Endothelial cell of umbilical vein (primary cell): ENCODE results near the gene CATSPERD. TPM values are rescaled to one million over a fixed set of nuclear protein-coding genes. Genes with fewer than 3 reads are reported as not detected.

Experiments
- BruUV-seq: library from RNA; stranded (reverse); fragments of 400-500 nt; replicated peaks from 2 replicates; lab custom pipeline; 2021; lab: Mats Ljungman, UMichigan
- CTCF ChIA-PET: fragments of 300-600, 350-600 bp; sonication (Branson Sonifier 250); formaldehyde crosslinking; loops from one replicate; lab custom pipeline; 2021; ENCODE audit warnings: antibody characterized with exemption, inconsistent platforms; lab: Charles Lee
- POLR2A ChIA-PET: fragments of 300-600, 350-600 bp; sonication (Branson Sonifier 250); formaldehyde crosslinking; loops from one replicate; lab custom pipeline; 2021; ENCODE audit warnings: antibody characterized with exemption, inconsistent platforms; lab: Charles Lee
- DNase-seq: peaks from one replicate; pipeline ENCODE4 v3.0.0-alpha.2; 2011; ENCODE audit warnings: low read depth, low spot score
- FAIRE-seq: peaks from 2 replicates; lab custom pipeline; 2011; peaks lifted over from hg19 to GRCh38; lab: Jason Lieb, UNC
- H2AFZ ChIP-seq: 2 replicates; pipeline ENCODE4 v1.6.0; 2012; ENCODE audit warnings: low read depth, low read length, control low read depth, inconsistent platforms
- H3K27ac ChIP-seq: 2 replicates; pipeline ENCODE4 v1.5.1; 2011; ENCODE audit warnings: low read depth, mild to moderate bottlenecking, control low read depth, low read length, moderate library complexity; ENCODE audit not compliant: insufficient read depth
- H3K27me3 ChIP-seq, 2 experiments: 2 replicates each; pipeline versions ENCODE4 v1.6.0 to v1.6.1; 2011; ENCODE audit warnings: low read length in 2 of 2, mixed read lengths in 1 of 2; ENCODE audit not compliant: control insufficient read depth in 2 of 2, insufficient read depth in 2 of 2
- H3K36me3 ChIP-seq, 2 experiments: 2 replicates in 1 of 2; 3 replicates in 1 of 2; pipeline ENCODE4 v1.5.1; 2011; ENCODE audit warnings: low read length in 2 of 2, mild to moderate bottlenecking in 1 of 2, moderate library complexity in 1 of 2; ENCODE audit not compliant: control insufficient read depth in 2 of 2, insufficient read depth in 2 of 2; ENCODE audit errors: extremely low read depth in 1 of 2
- H3K4me1 ChIP-seq: 3 replicates; pipeline ENCODE4 v1.5.1; 2011; ENCODE audit warnings: mild to moderate bottlenecking, low read length; ENCODE audit not compliant: control insufficient read depth, insufficient read depth; ENCODE audit errors: extremely low read depth
- H3K4me2 ChIP-seq: 2 replicates; pipeline ENCODE4 v1.6.1; 2011; ENCODE audit warnings: low read length, control low read depth, mixed read lengths; ENCODE audit not compliant: insufficient read depth
- H3K4me3 ChIP-seq, 3 experiments: fragments of 200-600 bp in 1 of 3; sonication (generic), shearing (Covaris generic) in 1 of 3; replicated peaks in 1 of 3; 2 replicates each; pipeline ENCODE4 v1.5.1; 2011 to 2016; ENCODE audit warnings: control low read depth in 3 of 3, low read length in 3 of 3, mild to moderate bottlenecking in 2 of 3, inconsistent platforms in 1 of 3, low read depth in 1 of 3, moderate library complexity in 1 of 3; ENCODE audit not compliant: insufficient read depth in 1 of 3
- H3K79me2 ChIP-seq: 2 replicates; pipeline ENCODE4 v1.6.0; 2012; ENCODE audit warnings: low read length, inconsistent platforms; ENCODE audit not compliant: control insufficient read depth, insufficient read depth
- H3K9ac ChIP-seq: replicated peaks from 2 replicates; pipeline ENCODE3; 2011; ENCODE audit warnings: low read length, control low read depth; ENCODE audit not compliant: insufficient read depth; ENCODE audit errors: extremely low read depth
- H3K9me1 ChIP-seq: replicated peaks from 3 replicates; pipeline ENCODE4 v1.6.0; 2011; ENCODE audit warnings: mild to moderate bottlenecking, low read length; ENCODE audit not compliant: control insufficient read depth, insufficient read depth; ENCODE audit errors: extremely low read depth
- H3K9me3 ChIP-seq: replicated peaks from 2 replicates; pipeline ENCODE4 v1.5.1; 2012; ENCODE audit warnings: low read length, inconsistent platforms; ENCODE audit not compliant: control insufficient read depth, insufficient read depth
- H4K20me1 ChIP-seq: replicated peaks from 2 replicates; pipeline ENCODE3; 2011; ENCODE audit warnings: mild to moderate bottlenecking, low read length; ENCODE audit not compliant: control insufficient read depth, insufficient read depth; ENCODE audit errors: extremely low read depth
- EZH2 ChIP-seq: IDR thresholded peaks from 2 replicates; pipeline ENCODE4 v1.6.1; 2012; ENCODE audit warnings: borderline replicate concordance, low read depth, mild to moderate bottlenecking, moderate library complexity, low read length, inconsistent platforms; ENCODE audit not compliant: severe bottlenecking
- FOS ChIP-seq: IDR thresholded peaks from 2 replicates; pipeline ENCODE4 v1.6.1; 2011; ENCODE audit warnings: mild to moderate bottlenecking, low read length, moderate library complexity, borderline replicate concordance; ENCODE audit not compliant: insufficient read depth
- GATA2 ChIP-seq: IDR thresholded peaks from 2 replicates; pipeline ENCODE4 v1.7.0; 2011; ENCODE audit warnings: low read depth, mild to moderate bottlenecking, moderate library complexity, mixed read lengths, low read length; ENCODE audit not compliant: insufficient read length, insufficient read depth
- JUN ChIP-seq: IDR thresholded peaks from 2 replicates; pipeline ENCODE4 v1.6.1; 2011; ENCODE audit warnings: borderline replicate concordance, low read depth; ENCODE audit not compliant: insufficient read length, insufficient read depth
- MYC ChIP-seq: IDR thresholded peaks from one replicate; pipeline ENCODE4 v1.6.1; 2011; ENCODE audit warnings: mild to moderate bottlenecking, low read depth, low read length
- POLR2A ChIP-seq: IDR thresholded peaks from 2 replicates; pipeline ENCODE4 v1.6.1; 2012; ENCODE audit warnings: low read depth, mild to moderate bottlenecking, control low read depth, low read length
- POLR2AphosphoS5 ChIP-seq: IDR thresholded peaks from 2 replicates; pipeline ENCODE4 v1.6.1; 2012; ENCODE audit warnings: low read depth, mild to moderate bottlenecking, control low read depth, low read length, moderate library complexity; ENCODE audit not compliant: insufficient read depth
- dilution Hi-C: fragments of 300-500 bp; cut with MboI; formaldehyde crosslinking; loops from one replicate; pipeline ENCODE4 v1.15.0; 2019; ENCODE audit warnings: low sequenced_read_pairs; ENCODE audit not compliant: extremely low pct_ligation_motif_present
- intact Hi-C: fragments of 100-400 bp; cut with micrococcal nuclease; formaldehyde crosslinking; loops from one replicate; pipeline ENCODE4 v1.10.0; 2022
- polyA plus RNA-seq, 4 experiments: library from polyadenylated mRNA; depleted of rRNA in 3 of 4; stranded (reverse) in 3 of 4; unstranded in 1 of 4; fragments of >200 nt; gene quantifications; 2 replicates each; pipeline versions ENCODE4 v1.2.1 to v1.2.3, GENCODE V29; 2011 to 2012; ENCODE audit warnings: missing spikeins in 1 of 4
- total RNA-seq: library from RNA; stranded (reverse); gene quantifications from 2 replicates; pipeline ENCODE4 v1.2.3, GENCODE V29; 2021
- TF ChIP-seq, protein P1 (sequence below): IDR thresholded peaks from 2 replicates; pipeline ENCODE4 v1.6.1; 2011; ENCODE audit not compliant: insufficient read depth, insufficient read length
- TF ChIP-seq, protein P2 (sequence below), 2 donors: IDR thresholded peaks; 1 replicate in 1 of 2; 2 replicates in 1 of 2; pipeline ENCODE4 v1.5.1; 2011; ENCODE audit warnings: low read length in 2 of 2, mild to moderate bottlenecking in 2 of 2, moderate library complexity in 2 of 2, control low read depth in 1 of 2, inconsistent platforms in 1 of 2, low read depth in 1 of 2; ENCODE audit not compliant: insufficient read depth in 1 of 2; ENCODE audit errors: extremely low read depth in 1 of 2

CATSPERD gene
- total and polyA plus RNA-seq, 2 donors (not counting 3 experiments of a cell fraction or from before 2014, with no cell fraction given): not detected

DNA sequence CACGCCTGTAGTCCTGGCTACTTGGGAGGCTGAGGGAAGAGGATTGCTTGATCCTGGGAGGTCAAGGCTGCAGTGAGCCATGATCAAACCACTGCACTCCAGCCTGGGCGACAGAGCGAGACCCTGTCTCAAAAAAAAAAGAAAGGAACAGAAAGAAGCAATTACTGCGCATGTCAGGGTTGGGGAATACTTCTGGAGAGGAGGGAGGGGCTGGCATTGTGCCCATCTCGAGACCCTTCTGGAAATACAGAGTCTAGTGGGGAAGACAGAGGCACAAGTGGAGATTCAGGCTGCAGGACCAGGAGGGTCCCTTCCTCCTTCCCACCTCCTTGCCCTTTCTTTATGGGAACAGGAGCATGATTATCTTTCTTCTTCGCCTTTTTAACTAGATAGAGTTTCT lies 33.3 kb downstream of the CATSPERD start:
- no peaks in the 10 kb centered on the region for H3K9me3 ChIP-seq
- no peak overlapping the region for H3K27ac ChIP-seq
- no peaks in the 10 kb centered on the region for H3K79me2 ChIP-seq
- dilution Hi-C loops (no loop called here), intact Hi-C loops (no loop called here)
- POLR2A ChIA-PET: no interaction called here
- H3K4me1 ChIP-seq: no peaks in the 10 kb centered on the region
- no peak overlapping the region for H3K4me3 ChIP-seq
- H4K20me1 ChIP-seq: no peaks in the 10 kb centered on the region
- DNase-seq (no peak), FAIRE-seq (no peak)
- CTCF ChIA-PET: no interaction called here
- no TSS peak for BruUV-seq
- H3K27me3 ChIP-seq: no peaks in the 10 kb centered on the region
- no peak overlapping the region for H2AFZ ChIP-seq
- H3K9ac ChIP-seq: no peak overlapping the region
- H3K9me1 ChIP-seq: no peaks in the 10 kb centered on the region
- H3K4me2 ChIP-seq: no peak overlapping the region
- TF ChIP-seq POLR2A (no peak), POLR2AphosphoS5 (no peak), MYC (no peak), EZH2 (no peak), JUN (no peak), FOS (no peak), GATA2 (no peak)
- TF ChIP-seq, protein P1, sequence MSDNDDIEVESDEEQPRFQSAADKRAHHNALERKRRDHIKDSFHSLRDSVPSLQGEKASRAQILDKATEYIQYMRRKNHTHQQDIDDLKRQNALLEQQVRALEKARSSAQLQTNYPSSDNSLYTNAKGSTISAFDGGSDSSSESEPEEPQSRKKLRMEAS: no peak
- TF ChIP-seq, protein P2, sequence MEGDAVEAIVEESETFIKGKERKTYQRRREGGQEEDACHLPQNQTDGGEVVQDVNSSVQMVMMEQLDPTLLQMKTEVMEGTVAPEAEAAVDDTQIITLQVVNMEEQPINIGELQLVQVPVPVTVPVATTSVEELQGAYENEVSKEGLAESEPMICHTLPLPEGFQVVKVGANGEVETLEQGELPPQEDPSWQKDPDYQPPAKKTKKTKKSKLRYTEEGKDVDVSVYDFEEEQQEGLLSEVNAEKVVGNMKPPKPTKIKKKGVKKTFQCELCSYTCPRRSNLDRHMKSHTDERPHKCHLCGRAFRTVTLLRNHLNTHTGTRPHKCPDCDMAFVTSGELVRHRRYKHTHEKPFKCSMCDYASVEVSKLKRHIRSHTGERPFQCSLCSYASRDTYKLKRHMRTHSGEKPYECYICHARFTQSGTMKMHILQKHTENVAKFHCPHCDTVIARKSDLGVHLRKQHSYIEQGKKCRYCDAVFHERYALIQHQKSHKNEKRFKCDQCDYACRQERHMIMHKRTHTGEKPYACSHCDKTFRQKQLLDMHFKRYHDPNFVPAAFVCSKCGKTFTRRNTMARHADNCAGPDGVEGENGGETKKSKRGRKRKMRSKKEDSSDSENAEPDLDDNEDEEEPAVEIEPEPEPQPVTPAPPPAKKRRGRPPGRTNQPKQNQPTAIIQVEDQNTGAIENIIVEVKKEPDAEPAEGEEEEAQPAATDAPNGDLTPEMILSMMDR (IDR thresholded peaks at IDR 0.05; ENCODE audit: extremely low read depth in 1 of 2, insufficient read depth in 1 of 2, low read depth in 1 of 2, low read length in 2 of 2): no peak
- H3K36me3 ChIP-seq: no peaks in the 10 kb centered on the region
